DMS53 (cell line): Measurements from ENCODE around the gene C14orf180.
"Not testable (repeated sequence)": the region's sequence is repeated elsewhere in the genome, so short reads cannot be mapped to it uniquely, and the experiment has no call there.

Source experiments
- DNase-seq: peaks from one replicate; lab custom pipeline; 2025; lab: John Stamatoyannopoulos, UW

Gene C14orf180

GRCh38 chr14:104614126-104614812, 34.7 kb downstream of the C14orf180 start:
- DNase-seq = no peak

- DNase-seq = no peak
These were observed 45.4 kb downstream of the C14orf180 start for GRCh38 chr14:104624939-104625338.

- DNase-seq = no peak
These were observed 53.2 kb downstream of the C14orf180 start for GRCh38 chr14:104632781-104633180.

GRCh38 chr14:104633276-104634137, 53.9 kb downstream of the C14orf180 start:
- DNase-seq = no peak

- DNase-seq = no peak
These were observed 54.7 kb downstream of the C14orf180 start for GRCh38 chr14:104634138-104634760.

- DNase-seq = no peak
These were observed 55.5 kb downstream of the C14orf180 start for GRCh38 chr14:104634886-104635570.

- DNase-seq = no peak
These were observed 56.2 kb downstream of the C14orf180 start for GRCh38 chr14:104635717-104636116.

- no peak for DNase-seq
These were observed 56.6 kb downstream of the C14orf180 start for GRCh38 chr14:104636131-104636530.

GRCh38 chr14:104636846-104637545, 57.4 kb downstream of the C14orf180 start:
- DNase-seq = not testable (repeated sequence)

- no peak for DNase-seq
These were observed 58.0 kb downstream of the C14orf180 start for GRCh38 chr14:104637546-104638003.

GRCh38 chr14:104638190-104638589, 58.6 kb downstream of the C14orf180 start:
- no peak for DNase-seq

GRCh38 chr14:104638927-104639450, 59.4 kb downstream of the C14orf180 start:
- DNase-seq = no peak

GRCh38 chr14:104639471-104639870, 59.9 kb downstream of the C14orf180 start:
- DNase-seq = no peak
